ENCODE measurements around the gene SSR1.
"Not testable (repeated sequence)": the region's sequence is repeated elsewhere in the genome, so short reads cannot be mapped to it uniquely, and the experiment has no call there.

- not testable (repeated sequence) for TF ChIP-seq CTCF (IDR thresholded peaks at IDR 0.05; ENCODE audit: low read depth, low read length, missing input control); SP1 (IDR thresholded peaks at IDR 0.05); EGR1 (IDR thresholded peaks at IDR 0.05; ENCODE audit: low read depth in 2 of 2); ATF3 (IDR thresholded peaks at IDR 0.05)
Observed at GRCh38 chr6:7321866-7322265, 8.9 kb upstream of the SSR1 start.

Measured in liver (tissue), 3 donors.